ENCODE results near the gene CD300E.

CD300E gene

DNA sequence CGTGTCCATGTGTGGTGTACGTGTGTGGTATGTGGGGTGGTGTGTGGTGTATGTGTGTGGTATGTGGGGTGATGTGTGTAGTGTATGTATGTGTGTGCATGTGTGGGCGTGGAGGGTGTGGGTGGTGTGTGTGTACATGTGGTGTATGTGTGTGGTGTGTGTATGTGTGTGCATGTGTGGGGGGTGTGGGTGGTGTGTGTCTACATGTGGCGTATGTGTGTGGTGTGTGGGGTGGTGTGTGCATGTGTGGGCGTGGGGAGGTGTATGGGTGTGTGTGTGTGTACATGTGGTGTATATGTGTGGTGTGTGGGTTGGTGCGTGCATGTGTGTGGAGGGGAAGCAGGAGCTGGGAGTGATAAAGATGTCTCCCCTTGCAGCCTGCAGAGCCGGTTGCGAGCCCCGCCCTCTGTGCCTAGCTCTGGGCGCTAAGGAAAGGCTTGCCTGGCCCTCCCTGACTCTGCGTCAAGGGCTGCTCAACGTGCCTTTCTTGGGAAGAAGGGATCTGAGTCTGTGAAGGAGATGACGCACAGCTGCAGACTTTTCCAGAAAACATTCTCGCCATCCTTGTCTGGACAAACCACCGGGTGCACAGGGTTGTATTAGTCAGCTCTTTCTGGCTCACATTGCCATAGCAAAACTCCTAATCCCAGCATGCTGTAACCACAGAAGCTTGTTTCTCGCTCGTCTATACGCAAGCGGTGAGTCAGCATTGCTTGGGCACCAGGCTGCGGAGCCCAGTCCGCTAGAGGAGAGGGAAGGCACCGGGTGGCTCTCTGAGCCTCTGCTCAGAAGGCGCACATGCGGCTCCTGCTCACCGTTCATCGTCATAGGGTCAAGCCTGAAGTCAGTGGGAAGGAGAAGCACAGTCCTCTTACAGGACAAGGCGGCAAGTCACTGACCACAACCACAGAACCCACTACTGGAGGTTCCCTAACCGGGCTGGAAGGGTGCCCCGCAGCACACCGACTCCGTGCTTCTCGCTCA is 54.2 kb downstream of the CD300E start:
- no peak overlapping the region for H3K9ac ChIP-seq (ENCODE audit: low read depth in 1 of 2, low read length in 2 of 2)
- H3K4me1 ChIP-seq (ENCODE audit: control insufficient read depth in 2 of 2, insufficient read depth in 2 of 2, low read length in 2 of 2), result peaks cover 1 to 3% of the 10 kb centered on the region in 2 donors
- no peak overlapping the region for H3K27ac ChIP-seq (ENCODE audit: low read depth in 2 of 2, low read length in 2 of 2)
- H3K9me3 ChIP-seq (ENCODE audit: control insufficient read depth in 2 of 2, low read length in 2 of 2), result no peaks in the 10 kb centered on the region
- H3K4me3 ChIP-seq (ENCODE audit: low read length in 2 of 2), result no peak overlapping the region
- H3K27me3 ChIP-seq (ENCODE audit: control insufficient read depth in 2 of 2, insufficient read depth in 2 of 2, low read length in 2 of 2), result no peaks in the 10 kb centered on the region
- H3K36me3 ChIP-seq (ENCODE audit: control insufficient read depth in 2 of 2, insufficient read depth in 2 of 2, low read length in 2 of 2), result no peaks in the 10 kb centered on the region

GRCh38 chr17:74568106-74568873 is 55.2 kb downstream of the CD300E start:
- Histone ChIP-seq H3K4me1 (ENCODE audit: control insufficient read depth in 2 of 2, insufficient read depth in 2 of 2, low read length in 2 of 2) (no peaks in the 10 kb centered on the region), H3K27me3 (ENCODE audit: control insufficient read depth in 2 of 2, insufficient read depth in 2 of 2, low read length in 2 of 2) (no peaks in the 10 kb centered on the region), H3K4me3 (ENCODE audit: low read length in 2 of 2) (no peak overlapping the region), H3K36me3 (ENCODE audit: control insufficient read depth in 2 of 2, insufficient read depth in 2 of 2, low read length in 2 of 2) (no peaks in the 10 kb centered on the region), H3K9ac (ENCODE audit: low read depth in 1 of 2, low read length in 2 of 2) (no peak overlapping the region), H3K27ac (ENCODE audit: low read depth in 2 of 2, low read length in 2 of 2) (no peak overlapping the region), H3K9me3 (ENCODE audit: control insufficient read depth in 2 of 2, low read length in 2 of 2) (no peaks in the 10 kb centered on the region)

GRCh38 chr17:74567397-74567796 is 56.1 kb downstream of the CD300E start, which contains the start of gene CD300H:
Gene CD300H, minus strand, starts transcription at chr17:74567509.
- no peaks in the 10 kb centered on the region for H3K9me3 ChIP-seq (ENCODE audit: control insufficient read depth in 2 of 2, low read length in 2 of 2)
- no peak within 1 kb of the TSS for H3K27ac ChIP-seq (ENCODE audit: low read depth in 2 of 2, low read length in 2 of 2)
- H3K27me3 ChIP-seq (ENCODE audit: control insufficient read depth in 2 of 2, insufficient read depth in 2 of 2, low read length in 2 of 2), result no peaks in the 10 kb centered on the region
- no peak within 1 kb of the TSS for H3K4me3 ChIP-seq (ENCODE audit: low read length in 2 of 2)
- H3K9ac ChIP-seq (ENCODE audit: low read depth in 1 of 2, low read length in 2 of 2), result no peak within 1 kb of the TSS
- no peaks in the 10 kb centered on the region for H3K4me1 ChIP-seq (ENCODE audit: control insufficient read depth in 2 of 2, insufficient read depth in 2 of 2, low read length in 2 of 2)
- H3K36me3 ChIP-seq (ENCODE audit: control insufficient read depth in 2 of 2, insufficient read depth in 2 of 2, low read length in 2 of 2), result no peaks in the 10 kb centered on the region

DNA sequence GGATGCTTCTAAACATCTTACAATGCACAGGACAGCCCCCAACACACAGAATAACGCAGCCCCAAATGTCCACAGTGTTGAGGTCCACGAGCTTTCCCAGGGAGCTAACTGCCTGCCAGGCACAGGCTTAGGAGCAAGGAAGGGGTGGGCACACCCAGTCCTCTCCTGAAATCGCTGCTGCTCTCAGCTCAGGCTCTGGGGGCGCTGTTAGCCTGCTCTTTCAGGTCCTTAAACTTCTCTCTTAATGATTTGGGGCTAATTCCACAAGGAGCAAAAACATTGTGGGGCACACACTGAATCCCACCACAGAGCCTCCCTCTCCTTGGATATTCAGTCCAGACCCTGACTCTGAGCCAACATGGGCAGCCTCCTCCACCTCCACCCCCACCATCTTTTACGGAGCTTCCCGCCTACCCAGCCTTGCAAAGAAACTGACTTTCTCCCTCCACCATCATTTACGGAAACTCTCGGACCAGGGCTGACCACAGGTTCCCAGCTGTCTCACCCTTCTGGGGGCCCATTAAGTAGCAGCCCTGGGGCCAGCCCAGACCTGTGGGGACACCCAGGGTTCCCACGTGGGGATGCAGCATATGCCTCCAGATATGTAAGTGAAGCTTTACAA is 57.3 kb downstream of the CD300E start:
- no peak overlapping the region for H3K9ac ChIP-seq (ENCODE audit: low read depth in 1 of 2, low read length in 2 of 2)
- no peaks in the 10 kb centered on the region for H3K27me3 ChIP-seq (ENCODE audit: control insufficient read depth in 2 of 2, insufficient read depth in 2 of 2, low read length in 2 of 2)
- H3K9me3 ChIP-seq (ENCODE audit: control insufficient read depth in 2 of 2, low read length in 2 of 2), result no peaks in the 10 kb centered on the region
- no peak overlapping the region for H3K4me3 ChIP-seq (ENCODE audit: low read length in 2 of 2)
- no peaks in the 10 kb centered on the region for H3K36me3 ChIP-seq (ENCODE audit: control insufficient read depth in 2 of 2, insufficient read depth in 2 of 2, low read length in 2 of 2)
- no peak overlapping the region for H3K27ac ChIP-seq (ENCODE audit: low read depth in 2 of 2, low read length in 2 of 2)
- H3K4me1 ChIP-seq (ENCODE audit: control insufficient read depth in 2 of 2, insufficient read depth in 2 of 2, low read length in 2 of 2), result no peaks in the 10 kb centered on the region

DNA sequence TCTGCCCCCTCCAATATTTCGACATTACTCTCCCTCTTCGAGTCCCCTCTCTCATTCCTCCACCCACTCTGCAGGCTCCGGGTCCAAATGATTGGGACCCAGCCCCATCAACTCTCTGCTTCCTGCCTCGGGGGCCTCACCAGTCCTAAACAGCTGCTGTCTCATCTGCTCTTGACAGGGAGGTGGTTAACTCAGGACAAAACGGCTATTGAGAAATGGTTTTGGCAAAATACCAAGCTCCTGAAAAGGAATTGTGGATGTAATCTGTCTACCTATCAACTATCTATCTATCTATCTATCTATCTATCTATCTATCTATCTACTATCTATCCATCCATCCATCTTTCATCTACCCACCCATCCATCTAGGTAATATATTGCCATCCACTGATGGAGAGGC is 58.4 kb downstream of the CD300E start:
- Histone ChIP-seq H3K9ac (ENCODE audit: low read depth in 1 of 2, low read length in 2 of 2) (no peak overlapping the region), H3K36me3 (ENCODE audit: control insufficient read depth in 2 of 2, insufficient read depth in 2 of 2, low read length in 2 of 2) (no peaks in the 10 kb centered on the region), H3K9me3 (ENCODE audit: control insufficient read depth in 2 of 2, low read length in 2 of 2) (no peaks in the 10 kb centered on the region), H3K27me3 (ENCODE audit: control insufficient read depth in 2 of 2, insufficient read depth in 2 of 2, low read length in 2 of 2) (peaks cover 0 to 1% of the 10 kb centered on the region in 2 donors), H3K4me1 (ENCODE audit: control insufficient read depth in 2 of 2, insufficient read depth in 2 of 2, low read length in 2 of 2) (no peaks in the 10 kb centered on the region), H3K4me3 (ENCODE audit: low read length in 2 of 2) (no peak overlapping the region), H3K27ac (ENCODE audit: low read depth in 2 of 2, low read length in 2 of 2) (no peak overlapping the region)

GRCh38 chr17:74563358-74563757 is 60.2 kb downstream of the CD300E start:
- Histone ChIP-seq H3K27me3 (ENCODE audit: control insufficient read depth in 2 of 2, insufficient read depth in 2 of 2, low read length in 2 of 2) (peaks cover 0 to 1% of the 10 kb centered on the region in 2 donors), H3K4me3 (ENCODE audit: low read length in 2 of 2) (no peak overlapping the region), H3K9ac (ENCODE audit: low read depth in 1 of 2, low read length in 2 of 2) (no peak overlapping the region)

DNA sequence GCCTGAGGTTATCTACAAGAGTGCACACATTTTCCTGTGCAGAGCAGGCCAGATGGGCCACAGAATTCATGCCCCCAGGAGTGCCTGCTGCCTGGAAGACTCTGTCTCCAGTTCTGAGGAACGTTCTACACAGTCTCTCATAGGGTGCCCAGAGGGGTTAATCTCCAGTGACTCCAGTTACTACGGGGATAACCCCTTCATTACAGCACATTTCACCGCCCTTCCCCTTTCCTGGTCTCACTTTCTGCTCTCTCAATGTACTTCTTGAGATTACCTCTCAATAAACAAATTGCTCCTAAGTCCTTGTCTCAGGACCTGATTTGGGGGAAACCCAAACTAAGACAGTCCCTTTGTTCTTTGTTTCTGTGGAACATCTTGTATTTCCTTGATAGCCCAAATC is 62.0 kb downstream of the CD300E start:
- no peaks in the 10 kb centered on the region for H3K9me3 ChIP-seq (ENCODE audit: control insufficient read depth in 2 of 2, low read length in 2 of 2)
- peaks cover 0 to 1% of the 10 kb centered on the region in 2 donors for H3K27me3 ChIP-seq (ENCODE audit: control insufficient read depth in 2 of 2, insufficient read depth in 2 of 2, low read length in 2 of 2)
- H3K4me3 ChIP-seq (ENCODE audit: low read length in 2 of 2), result no peak overlapping the region
- H3K4me1 ChIP-seq (ENCODE audit: control insufficient read depth in 2 of 2, insufficient read depth in 2 of 2, low read length in 2 of 2), result no peaks in the 10 kb centered on the region
- no peaks in the 10 kb centered on the region for H3K36me3 ChIP-seq (ENCODE audit: control insufficient read depth in 2 of 2, insufficient read depth in 2 of 2, low read length in 2 of 2)
- no peak overlapping the region for H3K27ac ChIP-seq (ENCODE audit: low read depth in 2 of 2, low read length in 2 of 2)
- no peak overlapping the region for H3K9ac ChIP-seq (ENCODE audit: low read depth in 1 of 2, low read length in 2 of 2)

More at GRCh38 chr17:74563358-74563757, 60.2 kb downstream of the CD300E start:
- Histone ChIP-seq H3K9me3 (ENCODE audit: control insufficient read depth in 2 of 2, low read length in 2 of 2) (no peaks in the 10 kb centered on the region), H3K36me3 (ENCODE audit: control insufficient read depth in 2 of 2, insufficient read depth in 2 of 2, low read length in 2 of 2) (no peaks in the 10 kb centered on the region), H3K27ac (ENCODE audit: low read depth in 2 of 2, low read length in 2 of 2) (no peak overlapping the region), H3K4me1 (ENCODE audit: control insufficient read depth in 2 of 2, insufficient read depth in 2 of 2, low read length in 2 of 2) (no peaks in the 10 kb centered on the region)
